ACC112 (cell line): ENCODE measurements around the gene TP63.

ENCODE experiments used
- H2AFZ ChIP-seq: fragments of 200-600 bp; sonication (generic); one replicate; pipeline ENCODE4 v1.6.0; 2017; ENCODE audit warnings: antibody characterized with exemption, low read length; ENCODE audit not compliant: unreplicated experiment
- H3K27ac ChIP-seq: fragments of 200-600 bp; sonication (generic); 2 replicates; pipeline ENCODE4 v1.5.1; 2014; ENCODE audit warnings: low read depth, mild to moderate bottlenecking, antibody characterized with exemption, low read length, moderate library complexity
- H3K27me3 ChIP-seq: fragments of 200-600 bp; sonication (generic); 2 replicates; pipeline ENCODE4 v1.6.1; 2014; ENCODE audit warnings: mild to moderate bottlenecking, antibody characterized with exemption, low read length, moderate library complexity, mixed read lengths; ENCODE audit not compliant: insufficient read depth
- H3K36me3 ChIP-seq: fragments of 200-600 bp; sonication (generic); 2 replicates; pipeline ENCODE4 v1.6.1; 2016; ENCODE audit warnings: mild to moderate bottlenecking, antibody characterized with exemption, low read length, moderate library complexity, mixed read lengths; ENCODE audit not compliant: insufficient read depth
- H3K4me1 ChIP-seq: fragments of 200-600 bp; sonication (generic); one replicate; pipeline ENCODE4 v1.6.1; 2016; ENCODE audit warnings: low read length, mixed read lengths; ENCODE audit not compliant: insufficient read depth, unreplicated experiment, control insufficient read depth
- H3K4me3 ChIP-seq: fragments of 200-600 bp; sonication (generic); 2 replicates; pipeline ENCODE4 v1.5.1; 2014; ENCODE audit warnings: mild to moderate bottlenecking, low read depth, low read length
- H3K79me2 ChIP-seq: fragments of 200-600 bp; sonication (generic); one replicate; pipeline ENCODE4 v1.6.0; 2016; ENCODE audit warnings: low read length; ENCODE audit not compliant: control insufficient read depth, unreplicated experiment, insufficient read depth

The TP63 gene

GRCh38 chr3:189720736-189721417 lies 89.7 kb downstream of the TP63 start:
- H2AFZ ChIP-seq, result no peak overlapping the region

GRCh38 chr3:189721873-189722665 lies 90.9 kb downstream of the TP63 start:
- Histone ChIP-seq H3K79me2 (no peaks in the 10 kb centered on the region), H3K27ac (no peak overlapping the region), H3K4me1 (peaks cover 9% of the 10 kb centered on the region), H3K27me3 (no peaks in the 10 kb centered on the region), H3K36me3 (no peaks in the 10 kb centered on the region), H2AFZ (no peak overlapping the region), H3K4me3 (no peak overlapping the region)

More at GRCh38 chr3:189720736-189721417, 89.7 kb downstream of the TP63 start:
- Histone ChIP-seq H3K4me1 (peaks cover under 1% of the 10 kb centered on the region), H3K36me3 (no peaks in the 10 kb centered on the region), H3K27me3 (no peaks in the 10 kb centered on the region), H3K27ac (no peak overlapping the region), H3K79me2 (no peaks in the 10 kb centered on the region), H3K4me3 (no peak overlapping the region)

GRCh38 chr3:189724356-189724755 lies 93.2 kb downstream of the TP63 start:
- no peak overlapping the region for H2AFZ ChIP-seq
- H3K79me2 ChIP-seq, result no peaks in the 10 kb centered on the region
- H3K27me3 ChIP-seq, result no peaks in the 10 kb centered on the region
- H3K27ac ChIP-seq, result no peak overlapping the region
- peaks cover 14% of the 10 kb centered on the region for H3K4me1 ChIP-seq
- H3K36me3 ChIP-seq, result no peaks in the 10 kb centered on the region
- no peak overlapping the region for H3K4me3 ChIP-seq

DNA sequence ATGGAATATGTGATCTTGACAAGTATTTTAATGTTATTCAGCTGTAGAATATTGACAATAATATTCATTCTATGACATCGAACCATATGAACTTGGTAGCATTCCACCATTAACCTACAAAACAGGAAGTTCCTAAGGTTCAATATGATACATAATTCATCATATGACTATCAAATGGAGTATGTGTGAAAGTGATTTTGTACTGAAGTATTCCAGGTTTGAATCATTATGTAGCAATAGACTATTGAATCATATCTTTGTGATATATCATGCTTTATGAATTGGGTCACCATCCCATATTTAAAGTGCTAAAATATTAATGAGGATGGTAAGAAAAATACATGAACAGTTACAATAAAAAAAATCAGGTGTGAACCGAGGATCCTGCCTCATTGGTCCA lies 95.1 kb downstream of the TP63 start:
- H2AFZ ChIP-seq, result no peak overlapping the region
- H3K27me3 ChIP-seq, result no peaks in the 10 kb centered on the region
- H3K4me3 ChIP-seq, result no peak overlapping the region
- H3K4me1 ChIP-seq, result peaks cover 14% of the 10 kb centered on the region
- H3K36me3 ChIP-seq, result no peaks in the 10 kb centered on the region
- no peaks in the 10 kb centered on the region for H3K79me2 ChIP-seq
- H3K27ac ChIP-seq, result no peak overlapping the region

DNA sequence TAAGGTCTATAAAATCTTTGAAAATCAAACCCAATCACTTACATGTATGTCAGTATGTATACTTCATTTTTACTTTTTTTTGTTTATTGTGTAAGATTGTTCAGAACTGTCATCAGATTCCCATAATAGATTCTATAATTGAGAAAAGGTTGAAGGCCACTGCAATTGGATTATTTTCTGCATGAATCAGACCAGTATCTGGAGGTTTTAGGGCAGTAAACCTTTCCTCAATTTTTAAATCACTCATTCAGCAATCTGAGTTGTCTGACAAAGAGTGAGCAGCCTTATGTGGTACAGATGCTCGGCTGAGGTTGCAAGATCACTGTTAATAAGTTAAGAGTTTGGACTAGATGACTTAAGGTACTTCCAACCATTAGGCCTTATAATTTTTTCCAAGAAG lies 96.0 kb downstream of the TP63 start:
- no peak overlapping the region for H3K27ac ChIP-seq
- H3K27me3 ChIP-seq, result no peaks in the 10 kb centered on the region
- no peaks in the 10 kb centered on the region for H3K79me2 ChIP-seq
- no peaks in the 10 kb centered on the region for H3K36me3 ChIP-seq
- H3K4me1 ChIP-seq, result peaks cover 14% of the 10 kb centered on the region
- no peak overlapping the region for H2AFZ ChIP-seq
- no peak overlapping the region for H3K4me3 ChIP-seq

DNA sequence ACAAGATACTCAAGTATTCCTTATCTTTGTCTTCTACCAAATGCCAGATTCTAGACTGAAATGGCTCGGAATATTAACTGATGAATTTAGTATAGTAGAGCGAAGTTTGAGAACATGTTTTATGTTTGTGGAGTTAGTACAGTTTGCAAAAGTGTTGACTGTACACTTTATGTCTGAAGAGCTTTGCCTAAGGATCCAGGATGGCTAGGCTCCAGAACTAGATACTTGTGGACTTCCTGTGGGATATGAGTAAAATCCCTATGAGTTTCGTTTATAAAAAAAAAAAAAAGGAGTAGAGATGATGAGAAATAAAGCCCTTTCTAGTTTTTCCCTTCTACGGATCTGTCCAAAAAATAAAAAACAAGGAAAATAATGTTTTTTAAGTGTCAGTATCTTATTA lies 96.7 kb downstream of the TP63 start:
- Histone ChIP-seq H3K79me2 (no peaks in the 10 kb centered on the region), H3K4me1 (peaks cover 14% of the 10 kb centered on the region), H2AFZ (no peak overlapping the region), H3K27me3 (no peaks in the 10 kb centered on the region), H3K27ac (no peak overlapping the region), H3K36me3 (no peaks in the 10 kb centered on the region), H3K4me3 (no peak overlapping the region)

GRCh38 chr3:189728915-189729314 lies 97.7 kb downstream of the TP63 start:
- Histone ChIP-seq H2AFZ (no peak overlapping the region), H3K4me3 (no peak overlapping the region), H3K27me3 (no peaks in the 10 kb centered on the region), H3K36me3 (no peaks in the 10 kb centered on the region), H3K79me2 (no peaks in the 10 kb centered on the region), H3K4me1 (peaks cover 14% of the 10 kb centered on the region), H3K27ac (no peak overlapping the region)

DNA sequence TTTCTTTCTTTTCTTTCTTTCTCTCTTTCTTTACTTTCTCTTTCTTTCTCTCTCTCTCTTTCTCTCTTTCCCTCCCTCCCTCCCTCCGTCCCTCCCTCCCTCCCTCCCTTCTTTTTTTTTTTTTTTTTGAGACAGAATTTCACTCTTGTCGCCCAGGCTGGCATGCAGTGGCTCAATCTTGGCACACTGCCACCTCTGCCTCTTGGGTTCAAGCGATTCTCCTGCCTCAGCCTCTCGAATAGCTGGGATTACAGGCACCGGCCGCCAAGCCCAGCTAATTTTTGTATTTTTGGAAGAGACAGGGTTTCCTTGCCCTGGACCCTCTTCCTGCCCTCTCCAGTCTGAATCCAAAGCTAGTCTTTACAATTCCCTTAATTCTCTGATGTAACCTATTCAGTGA lies 102.9 kb downstream of the TP63 start:
- Histone ChIP-seq H3K79me2 (no peaks in the 10 kb centered on the region), H2AFZ (no peak overlapping the region), H3K27me3 (no peaks in the 10 kb centered on the region), H3K4me3 (no peak overlapping the region), H3K4me1 (no peaks in the 10 kb centered on the region), H3K36me3 (no peaks in the 10 kb centered on the region), H3K27ac (no peak overlapping the region)

DNA sequence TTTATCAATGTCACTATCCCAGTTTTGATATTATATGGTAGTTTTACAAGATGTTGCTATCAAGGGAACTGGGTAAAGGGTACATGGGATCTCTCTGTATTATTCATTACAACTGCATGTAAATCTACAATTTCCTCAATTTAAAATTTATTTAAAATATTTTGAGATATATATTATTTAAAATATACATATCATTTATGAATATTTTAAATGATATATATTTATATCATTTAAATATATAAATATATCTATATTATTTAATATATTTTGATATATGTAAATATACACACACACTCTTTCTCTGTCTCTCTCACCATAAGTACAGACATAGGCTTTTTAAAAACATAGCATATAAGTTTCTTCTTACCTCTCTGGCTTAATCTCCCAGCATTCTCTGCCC lies 104.7 kb downstream of the TP63 start:
- H3K36me3 ChIP-seq, result no peaks in the 10 kb centered on the region
- H2AFZ ChIP-seq, result no peak overlapping the region
- H3K27ac ChIP-seq, result no peak overlapping the region
- no peaks in the 10 kb centered on the region for H3K79me2 ChIP-seq
- no peak overlapping the region for H3K4me3 ChIP-seq
- no peaks in the 10 kb centered on the region for H3K4me1 ChIP-seq
- H3K27me3 ChIP-seq, result no peaks in the 10 kb centered on the region

DNA sequence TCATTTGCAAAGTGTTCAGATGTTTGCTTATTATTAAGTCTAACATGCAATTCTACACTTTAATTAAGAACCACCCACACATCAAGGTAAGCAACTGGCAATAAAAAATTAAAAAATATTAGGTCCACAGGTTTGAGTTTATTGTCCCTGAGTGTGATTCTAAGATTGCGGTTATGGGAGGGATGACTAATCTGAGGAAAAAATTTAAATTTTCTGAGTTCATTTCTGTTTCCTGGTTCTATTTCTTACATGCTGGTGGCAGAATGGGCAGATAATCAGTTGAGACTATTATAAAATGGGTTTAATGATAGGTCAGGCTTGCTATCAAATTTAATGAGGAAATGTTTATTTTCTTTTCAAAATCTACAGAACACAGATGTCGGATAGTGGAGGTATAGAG lies 105.9 kb downstream of the TP63 start:
- no peaks in the 10 kb centered on the region for H3K36me3 ChIP-seq
- H3K27me3 ChIP-seq, result no peaks in the 10 kb centered on the region
- H3K27ac ChIP-seq, result no peak overlapping the region
- H3K79me2 ChIP-seq, result no peaks in the 10 kb centered on the region
- H3K4me3 ChIP-seq, result no peak overlapping the region
- no peak overlapping the region for H2AFZ ChIP-seq
- no peaks in the 10 kb centered on the region for H3K4me1 ChIP-seq

DNA sequence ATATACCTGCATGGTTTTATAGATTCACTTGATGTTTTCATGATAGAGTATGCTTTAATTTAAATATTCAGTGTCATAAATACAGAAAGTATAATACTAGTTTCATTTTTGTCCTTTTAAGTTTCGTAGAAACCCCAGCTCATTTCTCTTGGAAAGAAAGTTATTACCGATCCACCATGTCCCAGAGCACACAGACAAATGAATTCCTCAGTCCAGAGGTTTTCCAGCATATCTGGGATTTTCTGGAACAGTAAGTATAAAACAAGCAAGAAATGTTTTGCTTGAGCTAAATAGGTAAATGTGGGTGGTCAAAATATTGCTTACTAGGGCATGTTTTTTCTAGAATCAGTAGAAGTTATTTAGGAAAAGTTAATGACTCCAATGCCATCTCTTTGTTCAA lies 106.4 kb downstream of the TP63 start:
- H3K79me2 ChIP-seq, result no peaks in the 10 kb centered on the region
- no peak overlapping the region for H3K4me3 ChIP-seq
- no peaks in the 10 kb centered on the region for H3K36me3 ChIP-seq
- H3K27ac ChIP-seq, result no peak overlapping the region
- H2AFZ ChIP-seq, result no peak overlapping the region
- H3K4me1 ChIP-seq, result no peaks in the 10 kb centered on the region
- H3K27me3 ChIP-seq, result no peaks in the 10 kb centered on the region
